ENCODE measurements around the gene FBXO7.
"Not testable (repeated sequence)": the region's sequence is repeated elsewhere in the genome, so short reads cannot be mapped to it uniquely, and the experiment has no call there.

Gene FBXO7

DNA sequence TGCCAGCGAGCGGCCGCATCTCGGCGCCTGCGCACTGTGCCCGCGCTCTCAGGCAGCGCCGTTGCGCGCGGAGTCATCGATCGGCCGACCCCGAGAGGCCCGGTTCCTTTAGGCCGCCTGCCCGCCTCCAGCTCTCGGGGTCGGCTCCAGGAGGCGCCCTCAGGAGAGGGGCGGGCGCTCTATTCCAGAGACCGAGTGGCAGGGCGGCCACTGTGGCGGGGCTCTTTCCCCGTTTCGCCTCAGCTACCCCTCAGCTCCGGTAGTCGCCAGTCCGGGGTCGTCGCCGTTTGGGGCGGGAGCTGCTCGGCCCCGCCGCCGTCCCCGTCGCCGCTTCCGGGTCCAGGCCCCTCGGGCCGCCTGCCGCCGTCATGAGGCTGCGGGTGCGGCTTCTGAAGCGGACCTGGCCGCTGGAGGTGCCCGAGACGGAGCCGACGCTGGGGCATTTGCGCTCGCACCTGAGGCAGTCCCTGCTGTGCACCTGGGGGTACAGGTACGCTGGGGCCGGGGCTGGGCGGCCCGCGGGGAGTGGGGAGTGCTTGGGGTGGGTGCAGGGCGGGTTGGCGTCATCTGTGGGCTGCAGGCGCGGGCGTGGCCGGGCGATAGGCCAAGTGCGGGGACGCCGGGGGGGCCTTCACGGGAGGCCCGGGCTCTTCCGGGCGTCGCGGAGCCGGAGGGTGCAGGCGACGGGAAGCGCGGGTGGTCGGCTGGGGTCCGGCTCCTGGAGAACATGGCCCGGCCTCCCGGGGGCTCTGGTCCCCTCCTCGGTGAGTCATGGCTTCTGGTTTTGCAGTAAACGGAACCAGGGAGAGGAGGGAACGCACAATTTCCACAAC lies at the start of gene FBXO7:
TSS of gene FBXO7 (plus strand) at position 177 of the 833 bp plus-strand sequence. CDS start at position 369, 192 bp downstream.
- peak; percentile 86 for DNase-seq

DNA sequence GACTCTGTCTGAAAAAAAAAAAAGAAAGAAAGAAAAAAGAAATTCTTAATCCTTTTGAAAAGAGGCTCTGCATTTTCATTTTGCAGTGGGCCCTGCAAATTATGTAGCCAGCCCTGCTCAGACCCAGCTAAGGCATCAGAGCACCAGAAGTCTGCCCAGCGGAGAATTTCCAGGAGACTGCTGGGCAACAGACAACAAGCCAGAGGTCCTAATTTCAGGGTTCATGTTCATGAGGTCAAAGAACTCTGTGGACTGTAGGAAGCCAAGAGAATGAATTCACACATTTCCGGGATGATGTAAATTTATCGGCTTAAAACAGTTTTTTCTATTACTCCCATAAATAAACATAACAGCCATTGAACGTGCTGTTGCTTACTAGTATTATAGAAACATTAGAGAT lies 47.7 kb upstream of the FBXO7 start:
- no peak for DNase-seq

DNA sequence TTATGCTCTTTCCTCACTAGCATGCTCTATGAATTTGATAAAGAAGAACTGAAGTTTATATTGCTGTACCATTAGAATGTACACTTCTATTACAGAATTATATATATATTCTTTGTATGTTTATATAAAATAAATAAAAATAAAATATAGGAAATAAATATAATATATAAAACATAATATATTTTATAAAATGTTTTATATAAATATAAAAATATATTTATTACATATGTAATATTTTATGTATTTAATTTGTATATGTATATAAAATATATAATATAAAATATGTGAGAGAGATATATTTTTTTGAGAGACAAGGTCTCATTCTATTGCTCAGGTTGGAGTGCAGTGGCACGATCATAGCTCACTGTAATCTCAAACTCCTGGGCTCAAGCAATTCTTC lies 44.3 kb upstream of the FBXO7 start:
- no peak for DNase-seq

DNA sequence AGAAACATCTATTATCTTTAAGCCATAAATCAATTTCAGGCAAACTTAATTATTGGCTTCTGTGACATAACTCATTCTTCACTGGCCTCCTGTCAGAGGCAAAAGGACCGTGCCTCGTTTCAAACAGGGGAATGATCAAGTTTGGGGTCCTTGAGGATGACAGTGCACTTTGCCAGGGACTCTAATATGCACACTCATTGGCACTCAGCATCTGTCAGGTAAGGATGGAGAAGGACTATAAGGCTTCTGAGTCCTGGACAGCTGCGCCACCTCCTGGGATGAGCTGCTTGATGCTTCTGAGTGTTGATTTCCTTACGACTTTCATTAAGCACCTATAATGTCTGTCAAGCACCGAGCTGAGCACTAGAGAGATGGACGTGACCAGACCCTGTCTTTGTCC lies 30.5 kb upstream of the FBXO7 start:
- peak; percentile 7 for DNase-seq

DNA sequence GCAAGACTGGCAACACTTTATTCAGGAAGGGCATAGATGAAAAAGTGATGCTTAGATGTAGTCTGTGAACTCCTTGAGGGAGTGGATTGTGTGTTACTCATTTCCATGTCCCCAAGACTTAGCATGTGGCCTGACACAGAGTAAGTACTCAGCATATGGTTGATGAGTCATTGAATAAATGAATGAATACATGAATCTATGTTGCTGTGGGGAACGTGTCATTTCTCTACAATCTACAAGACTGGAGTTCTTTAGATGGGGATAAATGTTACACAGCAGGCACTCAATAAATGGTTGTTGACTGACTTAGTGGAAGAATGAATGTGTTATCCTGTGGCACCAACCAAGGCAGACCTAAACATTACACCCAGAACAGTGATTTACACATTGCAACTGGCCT lies 28.3 kb upstream of the FBXO7 start:
- no peak for DNase-seq

DNA sequence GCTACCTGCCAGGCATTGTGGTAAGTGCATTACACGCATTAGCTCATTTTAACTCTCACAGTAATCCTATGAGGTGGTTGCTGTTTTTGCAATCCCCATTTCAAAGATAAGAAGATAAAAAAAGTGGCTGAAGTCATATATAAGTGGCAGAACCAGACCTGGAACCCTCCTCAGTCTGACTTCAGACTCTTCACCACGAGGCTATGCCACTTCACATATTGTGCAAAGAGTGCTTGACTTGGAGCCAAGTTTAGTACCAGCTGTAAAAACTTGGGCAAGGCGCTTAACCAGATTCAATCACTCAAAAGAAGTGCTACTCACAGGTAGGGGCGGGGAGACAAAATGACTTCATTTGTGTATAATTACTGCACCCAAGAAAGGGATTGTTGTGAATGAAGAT lies 25.6 kb upstream of the FBXO7 start:
- no peak for DNase-seq

DNA sequence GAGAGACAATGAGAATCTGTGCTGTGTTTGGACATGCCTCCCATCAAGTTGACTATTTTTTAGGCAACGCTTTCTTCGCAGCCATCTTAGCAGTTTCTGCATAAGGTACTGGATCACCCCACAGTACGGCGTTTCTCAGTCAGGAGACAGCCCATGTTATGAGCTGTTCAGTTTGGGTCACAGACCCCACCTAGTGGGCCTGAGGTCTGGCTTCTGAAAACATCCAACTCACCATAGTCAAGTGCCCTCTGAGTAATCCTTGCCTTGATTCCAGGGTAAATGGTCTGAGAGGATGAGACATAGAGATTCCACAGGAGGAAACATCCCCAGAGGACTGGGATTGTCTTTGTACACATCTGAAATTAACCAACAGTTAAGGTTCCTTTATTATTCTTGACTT lies 17.6 kb upstream of the FBXO7 start:
- DNase-seq = no peak

DNA sequence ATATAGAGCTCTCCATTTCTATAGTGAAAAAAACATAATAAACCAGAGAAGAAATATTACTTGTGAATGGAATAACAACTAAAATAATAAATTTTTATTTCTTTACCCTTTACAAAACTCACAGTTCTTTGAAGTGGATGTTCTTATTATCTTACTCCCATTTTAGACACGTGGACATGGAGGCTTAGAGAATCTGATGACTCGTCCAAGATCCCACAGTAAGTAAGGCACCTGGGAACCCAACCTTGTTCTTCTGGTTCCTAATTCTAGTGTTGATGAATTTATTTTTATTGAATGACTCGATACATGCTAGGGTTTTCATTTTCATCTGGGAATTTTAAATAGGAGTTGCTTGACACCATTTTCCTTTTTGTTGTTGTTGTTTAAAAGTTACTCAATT lies 12.2 kb upstream of the FBXO7 start:
- DNase-seq = no peak

DNA sequence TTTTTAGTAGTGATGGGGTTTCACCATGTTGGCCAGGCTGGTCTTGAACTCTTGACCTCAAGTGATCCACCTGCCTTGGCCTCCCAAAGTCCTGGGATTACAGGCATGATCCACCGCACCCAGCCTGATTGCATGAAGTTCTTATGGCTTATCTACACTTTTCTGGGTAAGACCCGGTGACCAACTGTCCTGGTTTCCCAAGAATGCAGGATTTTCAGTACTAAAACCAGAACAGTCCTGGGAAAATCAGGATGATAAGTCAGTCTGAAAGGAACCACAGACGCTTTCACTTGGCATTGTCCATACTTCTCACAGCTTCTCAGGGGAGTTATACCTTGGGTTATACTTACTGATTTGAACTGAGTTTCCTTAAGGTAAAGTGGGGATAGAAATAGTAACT lies 8.9 kb upstream of the FBXO7 start:
- no peak for DNase-seq

DNA sequence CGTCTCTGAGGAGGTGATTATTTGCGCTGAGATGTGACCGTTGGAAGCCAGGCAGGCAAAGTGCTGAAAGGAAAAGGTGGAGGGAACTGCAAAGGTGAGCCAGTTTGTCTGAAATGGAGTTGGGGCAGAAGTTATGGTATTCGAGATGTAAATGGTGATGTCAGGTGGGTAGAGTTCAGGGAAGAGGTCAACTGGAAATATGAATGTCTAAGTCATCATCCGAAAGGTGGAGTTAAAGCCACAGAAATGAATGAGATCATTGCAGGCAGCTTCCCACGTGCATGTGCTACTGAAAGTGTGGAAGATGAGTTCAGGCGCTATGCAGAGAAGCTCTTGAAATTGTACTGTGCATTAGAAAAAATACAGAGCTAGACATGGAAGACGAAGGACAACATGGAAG lies 8.1 kb upstream of the FBXO7 start:
- DNase-seq = peak; percentile 13

DNA sequence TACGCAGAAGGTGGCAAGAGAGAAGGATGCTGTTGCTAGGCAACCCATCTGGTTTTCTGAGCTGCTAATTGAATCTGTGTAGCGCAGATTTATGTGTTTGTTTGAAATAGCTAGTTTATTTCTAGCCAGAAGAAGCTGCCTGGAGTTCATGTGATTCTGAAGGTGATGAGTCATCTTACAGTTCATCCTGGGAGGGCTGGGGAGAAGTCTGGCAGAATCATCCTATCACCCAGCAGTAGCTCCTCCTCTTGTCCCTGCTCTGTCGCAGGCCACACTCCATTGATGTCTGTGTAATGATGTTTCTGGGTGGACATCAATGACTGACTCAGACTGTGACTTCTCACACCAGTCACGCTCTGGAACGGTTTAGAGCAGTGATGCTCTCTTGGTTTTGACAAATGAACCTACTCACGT lies 4.8 kb upstream of the FBXO7 start:
- peak; percentile 54 for DNase-seq

DNA sequence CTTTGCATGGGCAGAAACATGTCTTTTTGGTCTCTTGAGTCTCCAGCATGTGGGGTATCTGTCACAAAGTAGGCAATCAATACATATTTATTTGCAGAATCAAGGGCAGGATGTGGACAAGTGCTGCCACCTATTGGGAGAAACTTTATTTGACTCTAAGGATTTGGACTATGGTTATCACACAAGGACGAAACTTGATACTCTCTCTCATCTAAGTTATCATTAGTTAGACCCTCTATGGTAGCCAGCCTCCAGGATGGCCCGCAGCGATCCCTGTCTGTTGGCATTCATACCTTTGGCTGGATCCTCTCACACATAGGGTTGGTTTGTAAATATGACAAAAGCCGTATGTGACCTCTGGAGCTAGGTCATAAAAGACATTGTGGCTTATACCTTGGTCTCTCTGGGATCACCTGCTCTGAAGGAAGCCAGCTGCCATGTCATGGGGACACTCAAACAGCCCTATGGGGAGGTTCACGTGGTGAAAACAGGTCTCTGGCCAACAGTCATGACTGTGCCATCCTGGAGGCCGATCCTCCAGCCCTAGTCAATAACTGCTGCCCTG lies 1.1 kb upstream of the FBXO7 start:
- DNase-seq = peak; percentile 50

DNA sequence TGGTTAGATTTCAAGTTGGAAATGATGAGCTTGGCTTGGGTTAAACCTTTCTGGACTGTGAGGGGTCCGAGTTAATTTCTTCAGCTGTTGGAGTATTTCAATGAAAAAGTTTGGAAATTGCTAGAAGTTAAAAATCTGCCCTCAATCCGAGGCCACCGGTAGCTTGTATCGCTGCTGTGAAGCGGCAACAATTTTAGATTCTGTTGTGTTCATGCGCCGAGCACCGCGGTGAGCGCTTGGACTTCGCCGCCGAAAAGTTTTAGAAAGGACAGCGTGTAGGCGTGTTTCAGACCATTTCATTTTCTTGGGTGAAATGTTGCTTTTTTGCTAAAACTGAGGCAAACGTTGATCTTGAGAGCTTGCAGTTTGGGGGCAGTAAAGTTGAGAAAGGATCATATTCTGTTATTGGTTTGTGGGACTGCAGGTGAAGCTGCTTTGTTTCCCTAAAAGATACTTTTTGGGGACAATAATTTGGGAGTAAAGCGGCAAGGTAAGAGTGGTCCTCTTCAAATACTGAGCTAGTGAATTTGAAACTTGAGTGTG lies 928 bp downstream of the FBXO7 start:
- DNase-seq = peak; percentile 68

DNA sequence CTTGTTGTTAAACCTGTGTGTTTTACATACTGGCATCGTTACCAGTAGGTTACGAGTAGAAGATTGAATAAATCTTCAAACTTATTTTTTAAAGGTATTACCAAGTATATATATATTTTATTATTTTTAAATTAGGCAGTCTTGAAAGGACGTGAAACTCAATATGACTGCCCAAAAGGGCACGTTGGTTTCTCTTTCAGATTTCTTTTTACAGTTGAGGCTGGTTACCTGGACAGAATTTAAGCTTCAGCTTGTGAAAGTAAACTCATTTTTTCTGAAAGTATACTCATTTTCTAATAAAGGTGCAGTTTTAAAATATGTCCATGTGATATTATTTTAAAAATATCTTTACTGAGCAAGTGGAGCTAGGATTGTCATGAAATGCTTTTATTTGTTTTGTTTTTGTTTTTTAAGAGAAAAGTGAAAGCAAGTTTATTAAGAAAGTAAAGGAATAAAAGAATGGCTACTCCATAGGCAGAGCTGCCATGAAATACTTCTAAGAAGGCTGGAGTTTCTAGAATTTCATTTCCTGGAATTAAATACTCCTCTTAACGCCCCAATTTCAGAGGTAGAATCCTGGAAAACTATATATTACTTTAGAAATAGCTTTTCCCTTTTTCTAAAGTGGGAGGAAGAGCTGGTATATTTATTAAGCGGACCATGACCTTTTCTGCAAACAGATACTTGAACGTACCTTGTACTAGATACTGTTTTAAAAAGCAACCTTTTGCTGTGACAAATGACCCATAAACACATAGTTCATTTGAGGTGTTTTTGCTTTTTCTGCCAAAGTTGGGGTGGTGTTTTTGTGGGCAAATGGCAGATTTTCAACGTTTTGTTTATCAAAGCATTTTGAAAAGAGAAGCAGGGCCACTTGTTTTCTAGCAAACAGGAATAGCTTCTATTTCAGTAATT lies 1.9 kb downstream of the FBXO7 start:
- no peak for DNase-seq

DNA sequence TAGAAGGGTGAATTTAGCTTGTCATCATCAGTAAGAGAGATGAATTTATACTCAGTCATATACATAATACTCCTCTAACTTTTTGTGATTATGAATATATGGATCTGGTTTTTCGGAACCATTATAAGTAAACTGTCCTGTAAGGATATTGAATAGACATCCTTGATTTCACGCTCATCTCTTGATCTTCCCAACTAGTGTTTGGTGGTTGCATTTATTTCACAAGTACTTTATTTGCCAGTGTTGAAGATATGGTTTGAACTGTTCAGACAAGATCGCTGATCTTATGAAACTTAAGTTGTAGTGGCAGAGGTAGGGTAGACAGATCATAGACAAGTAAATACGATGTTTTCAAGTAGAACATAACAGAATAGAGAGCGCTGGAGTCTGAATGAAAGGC lies 3.0 kb downstream of the FBXO7 start:
- no peak for DNase-seq

DNA sequence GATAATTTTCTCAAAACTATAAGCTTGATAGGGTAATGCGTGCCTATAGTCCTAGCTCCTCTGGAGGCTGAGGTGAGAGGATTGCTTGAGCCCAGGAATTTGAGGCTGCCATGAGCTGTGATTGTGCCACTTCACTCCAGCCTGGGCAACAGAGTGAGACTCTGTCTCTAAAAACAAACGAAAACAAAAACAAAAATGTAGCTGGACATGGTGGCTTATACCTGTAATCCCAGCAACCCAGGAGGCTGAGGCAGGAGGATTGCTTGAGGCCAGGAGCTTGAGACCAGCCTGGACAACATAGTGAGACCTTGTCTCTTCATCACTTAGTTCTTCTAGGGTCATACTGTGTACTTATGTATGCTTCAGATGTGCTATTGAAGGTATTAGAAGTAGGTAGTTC lies 3.9 kb downstream of the FBXO7 start:
- DNase-seq = not testable (repeated sequence)

DNA sequence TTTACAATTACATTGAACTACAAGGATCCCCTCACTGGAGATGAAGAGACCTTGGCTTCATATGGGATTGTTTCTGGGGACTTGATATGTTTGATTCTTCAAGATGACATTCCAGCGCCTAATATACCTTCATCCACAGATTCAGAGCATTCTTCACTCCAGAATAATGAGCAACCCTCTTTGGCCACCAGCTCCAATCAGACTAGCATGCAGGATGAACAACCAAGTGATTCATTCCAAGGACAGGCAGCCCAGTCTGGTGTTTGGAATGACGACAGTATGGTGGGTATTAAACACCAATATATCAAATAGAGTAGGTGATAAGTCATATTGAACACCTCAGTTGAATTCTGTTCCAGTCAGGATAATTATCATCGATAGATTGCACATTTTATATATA lies 4.4 kb downstream of the FBXO7 start:
- DNase-seq = no peak

DNA sequence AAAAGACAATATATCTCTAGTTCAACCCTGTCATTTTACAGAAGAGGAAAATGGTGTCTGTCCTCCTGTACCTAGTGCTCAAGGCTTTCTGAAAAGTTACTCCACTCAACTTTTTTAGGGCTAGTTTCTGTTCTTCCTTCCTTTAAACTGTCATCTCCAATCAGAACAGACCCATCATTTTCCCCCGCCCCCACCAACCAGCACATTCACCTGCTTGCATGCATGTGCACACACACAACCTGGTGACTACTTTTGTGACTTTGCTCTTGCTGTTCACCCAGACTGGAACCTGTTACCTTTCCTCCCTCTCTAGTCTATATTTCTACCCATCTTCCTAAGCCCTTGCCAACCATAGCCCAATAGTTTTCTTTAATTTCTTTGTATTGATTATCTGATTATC lies 5.6 kb downstream of the FBXO7 start:
- no peak for DNase-seq

DNA sequence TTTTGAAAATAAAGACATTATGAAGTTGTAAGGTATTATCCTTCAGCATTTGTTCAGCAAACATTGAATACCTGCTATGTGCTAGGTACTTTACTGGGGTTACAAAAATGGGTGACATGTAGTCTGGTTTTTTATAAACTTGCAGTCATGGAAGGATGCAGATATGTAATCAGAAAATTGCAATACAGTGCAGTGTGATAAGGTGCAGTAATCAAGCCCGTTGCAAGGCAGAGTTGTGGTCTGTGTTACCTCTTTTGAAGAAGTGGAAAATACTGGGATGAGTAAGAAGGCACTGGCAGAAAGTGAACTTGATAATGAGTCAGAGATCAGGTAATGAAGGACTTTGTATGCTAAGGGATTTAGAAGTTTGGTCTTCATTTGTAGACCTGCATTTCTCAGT lies 8.1 kb downstream of the FBXO7 start:
- peak; percentile 11 for DNase-seq

DNA sequence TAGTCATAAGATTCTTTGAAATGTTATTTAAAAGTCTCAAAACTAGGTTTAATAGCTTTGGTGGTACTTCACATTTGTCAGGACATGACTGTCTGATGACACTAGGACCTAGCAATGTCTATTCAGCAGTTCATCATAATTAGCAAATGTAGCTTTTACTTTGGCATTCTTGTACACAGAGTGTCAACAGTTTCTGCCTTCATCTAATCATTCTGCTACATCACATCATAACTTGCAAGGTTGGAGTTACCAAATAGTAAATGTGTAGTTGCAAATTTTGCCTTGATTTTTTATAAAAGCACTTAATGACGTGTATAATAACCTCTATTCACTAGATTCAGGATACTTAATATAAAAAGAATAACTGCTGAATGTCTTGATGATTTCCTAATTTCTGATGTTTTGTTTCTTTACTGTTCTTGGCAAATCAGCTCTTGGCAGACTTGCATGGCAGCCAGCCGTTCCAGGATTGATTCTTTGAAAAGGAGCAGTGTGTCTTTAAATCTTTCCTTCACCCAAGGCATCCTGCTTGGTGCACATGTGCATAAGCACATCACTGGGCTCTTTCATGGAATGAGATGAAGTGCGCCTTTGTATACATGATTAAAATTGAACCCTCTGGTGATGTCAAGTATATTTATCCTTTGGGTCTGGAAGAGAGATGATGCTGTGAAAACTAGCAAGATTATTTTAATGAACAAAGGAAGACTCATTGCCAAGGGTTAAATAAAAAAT lies 12.2 kb downstream of the FBXO7 start:
- DNase-seq = no peak

DNA sequence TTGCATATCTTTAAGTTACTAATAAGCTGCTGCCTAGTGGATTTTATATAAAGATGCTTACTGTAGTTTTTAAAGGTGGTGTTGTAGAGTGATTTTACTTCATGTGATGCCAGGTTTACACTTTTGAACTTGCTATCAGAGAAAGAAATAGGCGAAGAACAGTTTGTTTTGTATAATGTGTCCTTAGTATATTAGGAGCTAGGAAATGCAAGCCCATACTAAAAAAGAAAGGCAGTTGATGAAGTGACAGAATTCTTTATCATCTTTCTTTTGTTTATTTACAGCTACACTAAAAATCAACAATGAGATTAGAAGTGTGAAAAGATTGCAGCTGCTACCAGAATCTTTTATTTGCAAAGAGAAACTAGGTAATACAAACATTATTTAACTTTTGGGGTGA lies 12.8 kb downstream of the FBXO7 start:
- DNase-seq = no peak

DNA sequence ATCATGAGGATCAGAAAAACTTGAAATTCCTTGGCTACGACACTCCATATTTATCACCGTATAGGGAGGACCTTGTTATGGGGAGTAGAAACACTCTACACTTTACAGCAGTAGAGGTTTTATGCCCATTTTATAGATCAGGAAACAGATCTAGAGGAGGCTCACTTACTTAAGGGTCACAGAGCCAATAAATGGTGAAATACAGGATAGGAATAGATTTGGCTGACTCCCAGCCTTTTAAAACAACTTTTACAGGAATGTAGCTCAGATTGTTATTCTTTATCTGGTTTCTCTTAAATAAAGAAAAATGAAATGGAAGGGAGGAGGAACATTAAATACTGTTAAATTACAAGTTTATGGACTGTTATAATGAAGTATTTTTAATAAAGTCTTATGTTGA lies 14.8 kb downstream of the FBXO7 start:
- no peak for DNase-seq

DNA sequence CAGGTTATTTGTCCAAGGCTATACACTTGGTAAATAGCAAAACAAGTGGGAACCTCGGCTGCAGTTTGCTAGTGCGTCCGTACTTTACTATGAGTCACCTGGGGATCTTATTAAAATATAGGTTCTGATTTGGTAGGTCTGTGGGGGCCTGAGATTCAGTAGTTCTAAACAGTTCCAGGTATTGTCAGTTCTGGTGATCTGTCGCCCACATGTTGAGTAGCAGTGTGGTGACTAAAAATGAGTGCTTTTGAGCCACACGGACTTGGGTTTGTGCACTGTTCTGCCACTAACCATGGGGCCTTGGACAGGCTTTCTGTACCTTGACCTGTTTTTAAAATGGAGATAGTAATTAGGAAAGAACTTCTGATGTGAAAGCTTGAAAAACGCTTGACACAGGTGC lies 15.7 kb downstream of the FBXO7 start:
- no peak for DNase-seq

Data from kidney glomerular epithelial cell (primary cell).